Astrocyte (in vitro differentiated cells and primary cell): ENCODE results near the gene NTRK3. TPM values are rescaled to one million over a fixed set of nuclear protein-coding genes. Genes with fewer than 3 reads are reported as not detected.
A peak's percentile ranks its signal among the peaks of the same experiment; 100 is the strongest.

Experiments
- DNase-seq: peaks from one replicate; pipeline ENCODE4 v3.0.0-alpha.2; 2010; ENCODE audit warnings: low read depth
- FAIRE-seq: peaks from 2 replicates; lab custom pipeline; 2011; peaks lifted over from hg19 to GRCh38; lab: Jason Lieb, UNC
- H2AFZ ChIP-seq: 2 replicates; pipeline ENCODE4 v1.6.0; 2012; ENCODE audit warnings: low read depth, low read length, inconsistent platforms
- H3K27ac ChIP-seq: 2 replicates; pipeline ENCODE4 v1.5.1; 2011; ENCODE audit warnings: low read depth, low read length, inconsistent platforms
- H3K27me3 ChIP-seq: 2 replicates; pipeline ENCODE4 v1.6.0; 2011; ENCODE audit warnings: low read length, inconsistent platforms; ENCODE audit not compliant: insufficient read depth
- H3K36me3 ChIP-seq: 2 replicates; pipeline ENCODE4 v1.5.1; 2011; ENCODE audit warnings: low read length, inconsistent platforms; ENCODE audit not compliant: insufficient read depth
- H3K4me1 ChIP-seq: 2 replicates; pipeline ENCODE4 v1.5.1; 2011; ENCODE audit warnings: low read length, inconsistent platforms; ENCODE audit not compliant: insufficient read depth
- H3K4me2 ChIP-seq: 2 replicates; pipeline ENCODE4 v1.6.0; 2012; ENCODE audit warnings: low read length, inconsistent platforms
- H3K4me3 ChIP-seq: 2 replicates; pipeline ENCODE4 v1.5.1; 2011; ENCODE audit warnings: low read depth, mild to moderate bottlenecking, low read length, inconsistent platforms; ENCODE audit not compliant: insufficient read depth
- H3K79me2 ChIP-seq: 2 replicates; pipeline ENCODE4 v1.6.0; 2012; ENCODE audit warnings: mild to moderate bottlenecking, low read length, inconsistent platforms; ENCODE audit not compliant: insufficient read depth
- H3K9ac ChIP-seq: 2 replicates; pipeline ENCODE4 v1.6.0; 2012; ENCODE audit warnings: mild to moderate bottlenecking, low read length, inconsistent platforms
- H3K9me3 ChIP-seq: 2 replicates; pipeline ENCODE4 v1.5.1; 2012; ENCODE audit warnings: low read depth, mild to moderate bottlenecking, low read length, inconsistent platforms; ENCODE audit not compliant: insufficient read depth
- H4K20me1 ChIP-seq: 2 replicates; pipeline ENCODE4 v1.6.0; 2012; ENCODE audit warnings: low read length, inconsistent platforms; ENCODE audit not compliant: insufficient read depth
- H3K27ac Mint-ChIP-seq: one replicate; pipeline ENCODE4 v1.8.0; 2021; ENCODE audit warnings: mild to moderate bottlenecking, mixed read lengths; ENCODE audit not compliant: unreplicated experiment
- H3K27me3 Mint-ChIP-seq: one replicate; pipeline ENCODE4 v1.8.0; 2021; ENCODE audit warnings: low read depth, mixed read lengths; ENCODE audit not compliant: unreplicated experiment
- H3K36me3 Mint-ChIP-seq: one replicate; pipeline ENCODE4 v1.8.0; 2021; ENCODE audit warnings: low read depth, mixed read lengths; ENCODE audit not compliant: unreplicated experiment
- H3K4me1 Mint-ChIP-seq: one replicate; pipeline ENCODE4 v1.8.0; 2021; ENCODE audit warnings: low read depth, mixed read lengths; ENCODE audit not compliant: unreplicated experiment
- H3K4me3 Mint-ChIP-seq: one replicate; pipeline ENCODE4 v1.8.0; 2021; ENCODE audit warnings: mild to moderate bottlenecking, moderate library complexity, mixed read lengths; ENCODE audit not compliant: unreplicated experiment
- H3K9me3 Mint-ChIP-seq: one replicate; pipeline ENCODE4 v1.8.0; 2021; ENCODE audit warnings: mild to moderate bottlenecking, mixed read lengths; ENCODE audit not compliant: unreplicated experiment
- CTCF ChIP-seq: IDR thresholded peaks from 2 replicates; pipeline ENCODE4 v1.5.1; 2011; ENCODE audit warnings: low read depth, mild to moderate bottlenecking, inconsistent platforms, low read length, moderate library complexity; ENCODE audit not compliant: insufficient read depth
- EZH2 ChIP-seq: IDR thresholded peaks from 2 replicates; pipeline ENCODE4 v1.6.1; 2012; ENCODE audit warnings: mild to moderate bottlenecking, low read length, inconsistent platforms; ENCODE audit not compliant: insufficient read depth
- total RNA-seq: library from RNA; stranded (reverse); gene quantifications from 2 replicates; pipeline ENCODE4 v1.2.1, GENCODE V29; 2021

Gene NTRK3
- total RNA-seq, 1 donor from 2014 or later: 12.9 TPM

DNA sequence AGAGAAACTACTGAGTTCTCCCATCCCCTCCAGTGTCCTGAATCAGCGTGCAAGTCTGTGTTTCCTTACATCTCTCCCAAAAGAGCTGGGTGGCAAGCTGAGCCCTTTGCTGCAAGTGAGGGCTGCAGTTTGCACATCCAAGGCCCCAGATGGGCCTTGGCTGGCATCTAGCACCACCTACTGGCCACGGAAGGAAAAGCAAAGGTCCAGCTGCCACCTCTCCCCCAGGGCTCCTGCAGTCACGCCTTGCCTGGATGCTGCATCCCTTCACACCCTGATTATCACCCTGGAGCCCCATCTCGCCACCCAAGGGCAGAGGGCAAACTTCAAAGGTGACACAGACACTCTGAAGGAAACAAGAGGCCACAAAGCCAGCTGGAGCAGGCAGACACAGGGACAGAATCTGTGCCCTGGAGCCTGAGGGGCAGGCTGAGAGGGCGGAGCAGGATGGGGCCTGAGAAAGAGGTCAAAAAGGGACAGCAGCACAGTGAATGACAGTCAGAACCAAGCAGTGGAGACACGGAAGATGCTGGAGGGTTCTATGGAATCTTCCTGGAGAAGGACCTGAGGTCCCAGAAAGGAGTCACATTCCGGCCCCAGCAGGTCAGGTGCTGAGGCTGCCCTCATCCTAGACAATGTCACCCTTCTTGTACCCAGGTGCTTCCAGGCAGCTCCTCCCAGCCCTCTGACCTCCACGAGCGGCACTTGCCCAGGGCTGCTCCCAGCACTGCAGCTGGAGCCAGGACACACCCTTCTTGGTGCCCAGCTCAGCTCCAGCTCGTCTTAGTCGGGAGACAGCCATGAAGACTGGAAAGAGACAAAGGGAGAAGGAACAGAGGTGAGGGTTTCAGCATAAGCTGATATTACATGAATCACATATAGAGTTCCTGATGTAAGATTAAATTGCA is 18.3 kb upstream of the NTRK3 start:
- no peak overlapping the region for H3K9ac ChIP-seq
- H3K27me3 ChIP-seq: peaks cover 9% of the 10 kb centered on the region
- H3K4me1 ChIP-seq: no peaks in the 10 kb centered on the region
- peak; percentile 86 for TF ChIP-seq CTCF
- no peak for TF ChIP-seq EZH2
- no peak overlapping the region for H3K27ac ChIP-seq
- DNase-seq (no peak), FAIRE-seq (peak; percentile 13)
- H3K27me3 Mint-ChIP-seq: peaks cover 57% of the 10 kb centered on the region
- H3K9me3 Mint-ChIP-seq: peaks cover 2% of the 10 kb centered on the region
- peaks cover 3% of the 10 kb centered on the region for H3K4me1 Mint-ChIP-seq
- no peaks in the 10 kb centered on the region for H4K20me1 ChIP-seq
- no peaks in the 10 kb centered on the region for H3K9me3 ChIP-seq
- H3K27ac Mint-ChIP-seq: no peak overlapping the region
- no peaks in the 10 kb centered on the region for H3K36me3 ChIP-seq
- no peaks in the 10 kb centered on the region for H3K36me3 Mint-ChIP-seq
- no peak overlapping the region for H2AFZ ChIP-seq
- no peak overlapping the region for H3K4me3 ChIP-seq
- H3K4me3 Mint-ChIP-seq: no peak overlapping the region
- no peak overlapping the region for H3K4me2 ChIP-seq
- no peaks in the 10 kb centered on the region for H3K79me2 ChIP-seq

- H3K9me3 ChIP-seq: no peaks in the 10 kb centered on the region
- H3K27me3 ChIP-seq: peaks cover 9% of the 10 kb centered on the region
- H3K4me3 ChIP-seq: no peak overlapping the region
- H3K4me3 Mint-ChIP-seq: no peak overlapping the region
- no peaks in the 10 kb centered on the region for H3K4me1 ChIP-seq
- H3K9ac ChIP-seq: no peak overlapping the region
- no peaks in the 10 kb centered on the region for H3K36me3 Mint-ChIP-seq
- no peak overlapping the region for H3K27ac ChIP-seq
- peaks cover 4% of the 10 kb centered on the region for H3K4me1 Mint-ChIP-seq
- no peak overlapping the region for H3K4me2 ChIP-seq
- FAIRE-seq: no peak
- H3K79me2 ChIP-seq: no peaks in the 10 kb centered on the region
- H2AFZ ChIP-seq: no peak overlapping the region
- DNase-seq: no peak
- no peak overlapping the region for H3K27ac Mint-ChIP-seq
- TF ChIP-seq CTCF (no peak), EZH2 (no peak)
- no peaks in the 10 kb centered on the region for H4K20me1 ChIP-seq
- peaks cover 59% of the 10 kb centered on the region for H3K27me3 Mint-ChIP-seq
- peaks cover 2% of the 10 kb centered on the region for H3K9me3 Mint-ChIP-seq
- H3K36me3 ChIP-seq: no peaks in the 10 kb centered on the region
Observed at GRCh38 chr15:88272421-88272820, 15.9 kb upstream of the NTRK3 start.
